ENCODE data around the gene FABP7.

FABP7 gene

GRCh38 chr6:122788663-122789181, 9.2 kb downstream of the FABP7 start:
- Histone ChIP-seq H3K4me1 (ENCODE audit: insufficient read depth, insufficient read length) (no peaks in the 10 kb centered on the region), H3K9me3 (ENCODE audit: insufficient read depth, low read length) (no peaks in the 10 kb centered on the region), H3K9ac (ENCODE audit: insufficient read length, low read depth) (peak overlapping the region; percentile 74), H3K27me3 (ENCODE audit: insufficient read depth, insufficient read length) (peaks cover 2% of the 10 kb centered on the region), H3K36me3 (ENCODE audit: insufficient read depth, insufficient read length, low read length) (no peaks in the 10 kb centered on the region), H3K4me3 (ENCODE audit: insufficient read length, low read depth) (peak overlapping the region; percentile 77)
- DNase-seq (ENCODE audit: low read depth, low spot score): no peak
- no peak for TF ChIP-seq ZNF274 (IDR thresholded peaks at IDR 0.05; ENCODE audit: low read depth, low read length)
- TF ChIP-seq YY1 (IDR thresholded peaks at IDR 0.05; ENCODE audit: insufficient read depth, insufficient read length): no peak

- Histone ChIP-seq H3K9me3 (ENCODE audit: insufficient read depth, low read length) (no peaks in the 10 kb centered on the region), H3K36me3 (ENCODE audit: insufficient read depth, insufficient read length, low read length) (no peaks in the 10 kb centered on the region), H3K27me3 (ENCODE audit: insufficient read depth, insufficient read length) (peaks cover 2% of the 10 kb centered on the region), H3K9ac (ENCODE audit: insufficient read length, low read depth) (peak within 1 kb of the TSS; percentile 74), H3K4me1 (ENCODE audit: insufficient read depth, insufficient read length) (no peaks in the 10 kb centered on the region), H3K4me3 (ENCODE audit: insufficient read length, low read depth) (peak within 1 kb of the TSS; percentile 77)
- TF ChIP-seq SUZ12 (IDR thresholded peaks at IDR 0.05; ENCODE audit: extremely low read depth, insufficient read depth, insufficient read length): no peak
- TF ChIP-seq YY1 (IDR thresholded peaks at IDR 0.05; ENCODE audit: insufficient read depth, insufficient read length): no peak
- TF ChIP-seq ZNF274 (IDR thresholded peaks at IDR 0.05; ENCODE audit: low read depth, low read length): no peak
- peak; percentile 32 for DNase-seq (ENCODE audit: low read depth, low spot score)
Observed at GRCh38 chr6:122789182-122790027, 9.9 kb downstream of the FABP7 start, which contains the start of gene SMPDL3A. TSS of gene SMPDL3A (plus strand) at chr6:122789258. CDS start at chr6:122789347, 89 bp downstream.

GRCh38 chr6:122790028-122790422, 10.5 kb downstream of the FABP7 start:
- TF ChIP-seq ZNF274 (IDR thresholded peaks at IDR 0.05; ENCODE audit: low read depth, low read length) (no peak), SUZ12 (IDR thresholded peaks at IDR 0.05; ENCODE audit: extremely low read depth, insufficient read depth, insufficient read length) (no peak), YY1 (IDR thresholded peaks at IDR 0.05; ENCODE audit: insufficient read depth, insufficient read length) (no peak)
- DNase-seq (ENCODE audit: low read depth, low spot score): no peak
- Histone ChIP-seq H3K9ac (ENCODE audit: insufficient read length, low read depth) (peak overlapping the region; percentile 74), H3K4me3 (ENCODE audit: insufficient read length, low read depth) (peak overlapping the region; percentile 77), H3K36me3 (ENCODE audit: insufficient read depth, insufficient read length, low read length) (no peaks in the 10 kb centered on the region), H3K4me1 (ENCODE audit: insufficient read depth, insufficient read length) (no peaks in the 10 kb centered on the region), H3K27me3 (ENCODE audit: insufficient read depth, insufficient read length) (peaks cover 2% of the 10 kb centered on the region), H3K9me3 (ENCODE audit: insufficient read depth, low read length) (no peaks in the 10 kb centered on the region)

GRCh38 chr6:122790423-122791309, 11.2 kb downstream of the FABP7 start:
- Histone ChIP-seq H3K36me3 (ENCODE audit: insufficient read depth, insufficient read length, low read length) (no peaks in the 10 kb centered on the region), H3K27me3 (ENCODE audit: insufficient read depth, insufficient read length) (peaks cover 2% of the 10 kb centered on the region), H3K9ac (ENCODE audit: insufficient read length, low read depth) (peak overlapping the region; percentile 47), H3K9me3 (ENCODE audit: insufficient read depth, low read length) (no peaks in the 10 kb centered on the region), H3K4me3 (ENCODE audit: insufficient read length, low read depth) (peak overlapping the region; percentile 77), H3K4me1 (ENCODE audit: insufficient read depth, insufficient read length) (no peaks in the 10 kb centered on the region)
- no peak for DNase-seq (ENCODE audit: low read depth, low spot score)
- TF ChIP-seq SUZ12 (IDR thresholded peaks at IDR 0.05; ENCODE audit: extremely low read depth, insufficient read depth, insufficient read length): no peak
- no peak for TF ChIP-seq ZNF274 (IDR thresholded peaks at IDR 0.05; ENCODE audit: low read depth, low read length)
- TF ChIP-seq YY1 (IDR thresholded peaks at IDR 0.05; ENCODE audit: insufficient read depth, insufficient read length): no peak

- H3K4me1 ChIP-seq (ENCODE audit: insufficient read depth, insufficient read length): no peaks in the 10 kb centered on the region
- H3K9ac ChIP-seq (ENCODE audit: insufficient read length, low read depth): no peak overlapping the region
Observed at GRCh38 chr6:122791310-122791679, 11.8 kb downstream of the FABP7 start.

GRCh38 chr6:122792766-122793165, 13.2 kb downstream of the FABP7 start:
- H3K4me1 ChIP-seq (ENCODE audit: insufficient read depth, insufficient read length): no peaks in the 10 kb centered on the region
- no peak for TF ChIP-seq SUZ12 (IDR thresholded peaks at IDR 0.05; ENCODE audit: extremely low read depth, insufficient read depth, insufficient read length)
- no peak for TF ChIP-seq YY1 (IDR thresholded peaks at IDR 0.05; ENCODE audit: insufficient read depth, insufficient read length)
- TF ChIP-seq ZNF274 (IDR thresholded peaks at IDR 0.05; ENCODE audit: low read depth, low read length): no peak
- no peak overlapping the region for H3K4me3 ChIP-seq (ENCODE audit: insufficient read length, low read depth)
- peaks cover 2% of the 10 kb centered on the region for H3K27me3 ChIP-seq (ENCODE audit: insufficient read depth, insufficient read length)
- H3K36me3 ChIP-seq (ENCODE audit: insufficient read depth, insufficient read length, low read length): no peaks in the 10 kb centered on the region
- H3K9ac ChIP-seq (ENCODE audit: insufficient read length, low read depth): no peak overlapping the region
- DNase-seq (ENCODE audit: low read depth, low spot score): no peak
- H3K9me3 ChIP-seq (ENCODE audit: insufficient read depth, low read length): no peaks in the 10 kb centered on the region

More at GRCh38 chr6:122791310-122791679, 11.8 kb downstream of the FABP7 start:
- Histone ChIP-seq H3K27me3 (ENCODE audit: insufficient read depth, insufficient read length) (peaks cover 2% of the 10 kb centered on the region), H3K4me3 (ENCODE audit: insufficient read length, low read depth) (no peak overlapping the region), H3K36me3 (ENCODE audit: insufficient read depth, insufficient read length, low read length) (no peaks in the 10 kb centered on the region), H3K9me3 (ENCODE audit: insufficient read depth, low read length) (no peaks in the 10 kb centered on the region)
- no peak for DNase-seq (ENCODE audit: low read depth, low spot score)
- TF ChIP-seq YY1 (IDR thresholded peaks at IDR 0.05; ENCODE audit: insufficient read depth, insufficient read length): no peak
- no peak for TF ChIP-seq SUZ12 (IDR thresholded peaks at IDR 0.05; ENCODE audit: extremely low read depth, insufficient read depth, insufficient read length)
- no peak for TF ChIP-seq ZNF274 (IDR thresholded peaks at IDR 0.05; ENCODE audit: low read depth, low read length)

Data from NT2/D1 (cell line).